Neutrophil (primary cell): ENCODE results near the gene WNT7B.

ENCODE experiments used
- H3K27ac ChIP-seq: fragments of 200-600 bp; sonication (generic); 2 replicates; pipeline ENCODE4 v1.5.1; 2016; ENCODE audit warnings: mild to moderate bottlenecking, moderate library complexity
- H3K27me3 ChIP-seq: fragments of 200-600 bp; sonication (generic); 2 replicates; pipeline ENCODE4 v1.6.0; 2016; ENCODE audit warnings: mild to moderate bottlenecking
- H3K36me3 ChIP-seq: fragments of 200-600 bp; sonication (generic); 2 replicates; pipeline ENCODE4 v1.5.1; 2017
- H3K4me1 ChIP-seq, 2 experiments: fragments of 200-600 bp in 1 of 2; sonication (generic) in 1 of 2; 1 replicate in 1 of 2; 2 replicates in 1 of 2; pipeline versions ENCODE4 v1.5.1 to v1.6.1; 2013 to 2016; ENCODE audit warnings: low read depth in 1 of 2, low read length in 1 of 2, mild to moderate bottlenecking in 1 of 2, moderate library complexity in 1 of 2; ENCODE audit not compliant: control insufficient read depth in 1 of 2, insufficient read depth in 1 of 2
- H3K4me3 ChIP-seq, 2 experiments: fragments of 200-600 bp in 1 of 2; sonication (generic) in 1 of 2; 1 replicate in 1 of 2; 2 replicates in 1 of 2; pipeline ENCODE4 v1.5.1; 2013 to 2016; ENCODE audit warnings: low read depth in 1 of 2, low read length in 1 of 2, mild to moderate bottlenecking in 1 of 2, moderate library complexity in 1 of 2
- H3K9me3 ChIP-seq: fragments of 200-600 bp; sonication (generic); 2 replicates; pipeline ENCODE4 v1.5.1; 2016
- TF ChIP-seq, protein P1 (sequence below): fragments of 200-600 bp; sonication (generic); IDR thresholded peaks from 2 replicates; pipeline ENCODE4 v1.5.1; 2016; ENCODE audit warnings: antibody characterized with exemption

WNT7B gene

GRCh38 chr22:45998638-45999378 lies 21.8 kb upstream of the WNT7B start:
- Histone ChIP-seq H3K4me1 (peaks cover 0 to 21% of the 10 kb centered on the region in 2 experiments), H3K9me3 (no peaks in the 10 kb centered on the region), H3K36me3 (no peaks in the 10 kb centered on the region), H3K4me3 (no peak overlapping the region), H3K27ac (no peak overlapping the region), H3K27me3 (peaks cover 13% of the 10 kb centered on the region)
- TF ChIP-seq, protein P1, sequence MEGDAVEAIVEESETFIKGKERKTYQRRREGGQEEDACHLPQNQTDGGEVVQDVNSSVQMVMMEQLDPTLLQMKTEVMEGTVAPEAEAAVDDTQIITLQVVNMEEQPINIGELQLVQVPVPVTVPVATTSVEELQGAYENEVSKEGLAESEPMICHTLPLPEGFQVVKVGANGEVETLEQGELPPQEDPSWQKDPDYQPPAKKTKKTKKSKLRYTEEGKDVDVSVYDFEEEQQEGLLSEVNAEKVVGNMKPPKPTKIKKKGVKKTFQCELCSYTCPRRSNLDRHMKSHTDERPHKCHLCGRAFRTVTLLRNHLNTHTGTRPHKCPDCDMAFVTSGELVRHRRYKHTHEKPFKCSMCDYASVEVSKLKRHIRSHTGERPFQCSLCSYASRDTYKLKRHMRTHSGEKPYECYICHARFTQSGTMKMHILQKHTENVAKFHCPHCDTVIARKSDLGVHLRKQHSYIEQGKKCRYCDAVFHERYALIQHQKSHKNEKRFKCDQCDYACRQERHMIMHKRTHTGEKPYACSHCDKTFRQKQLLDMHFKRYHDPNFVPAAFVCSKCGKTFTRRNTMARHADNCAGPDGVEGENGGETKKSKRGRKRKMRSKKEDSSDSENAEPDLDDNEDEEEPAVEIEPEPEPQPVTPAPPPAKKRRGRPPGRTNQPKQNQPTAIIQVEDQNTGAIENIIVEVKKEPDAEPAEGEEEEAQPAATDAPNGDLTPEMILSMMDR, result no peak

DNA sequence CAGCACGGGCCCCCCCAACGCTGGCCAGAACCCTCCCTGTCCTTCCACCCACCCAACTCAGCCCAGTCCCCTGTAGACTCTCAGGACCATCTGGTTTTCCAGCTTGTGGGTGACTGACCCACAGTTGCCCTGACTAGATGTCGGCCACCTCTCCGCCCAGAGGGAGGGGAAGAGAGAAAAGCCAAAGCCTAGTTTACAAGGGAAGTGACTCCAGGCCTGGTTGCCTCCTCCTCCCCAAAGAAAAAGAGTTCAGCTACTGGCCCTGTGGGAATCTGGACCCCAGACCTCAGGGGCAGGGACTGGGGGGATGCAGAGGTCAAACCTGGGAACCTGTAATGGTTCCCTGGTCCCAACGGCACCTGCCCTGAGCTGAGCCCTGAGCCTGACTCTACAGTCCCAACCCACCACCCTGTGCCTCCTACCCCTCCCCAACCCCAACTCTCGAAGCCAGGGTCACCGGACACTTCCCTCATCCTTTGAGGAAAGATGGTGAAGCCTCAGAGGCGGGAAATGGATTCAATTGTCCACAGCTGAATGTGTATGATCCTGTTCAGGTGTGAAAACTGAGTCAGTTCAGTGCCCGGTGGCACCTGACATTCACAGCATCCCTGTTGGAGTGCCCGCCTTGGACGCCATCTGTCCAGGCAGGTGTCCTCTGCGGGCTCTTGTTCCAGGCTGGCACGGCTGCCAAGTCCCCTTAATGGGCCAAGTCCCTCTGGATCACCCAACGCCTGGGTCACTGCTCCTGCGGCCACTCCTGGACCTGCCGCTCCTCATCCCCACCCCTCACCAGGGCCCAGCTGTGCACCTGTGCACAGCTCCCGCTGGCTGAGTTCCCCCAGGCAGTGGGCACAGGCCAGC lies 21.0 kb upstream of the WNT7B start:
- no peaks in the 10 kb centered on the region for H3K36me3 ChIP-seq
- no peak overlapping the region for H3K27ac ChIP-seq
- no peak overlapping the region for H3K4me3 ChIP-seq
- TF ChIP-seq, protein P1, result no peak
- no peaks in the 10 kb centered on the region for H3K9me3 ChIP-seq
- H3K27me3 ChIP-seq, result peaks cover 13% of the 10 kb centered on the region
- peaks cover 0 to 21% of the 10 kb centered on the region in 2 experiments for H3K4me1 ChIP-seq

DNA sequence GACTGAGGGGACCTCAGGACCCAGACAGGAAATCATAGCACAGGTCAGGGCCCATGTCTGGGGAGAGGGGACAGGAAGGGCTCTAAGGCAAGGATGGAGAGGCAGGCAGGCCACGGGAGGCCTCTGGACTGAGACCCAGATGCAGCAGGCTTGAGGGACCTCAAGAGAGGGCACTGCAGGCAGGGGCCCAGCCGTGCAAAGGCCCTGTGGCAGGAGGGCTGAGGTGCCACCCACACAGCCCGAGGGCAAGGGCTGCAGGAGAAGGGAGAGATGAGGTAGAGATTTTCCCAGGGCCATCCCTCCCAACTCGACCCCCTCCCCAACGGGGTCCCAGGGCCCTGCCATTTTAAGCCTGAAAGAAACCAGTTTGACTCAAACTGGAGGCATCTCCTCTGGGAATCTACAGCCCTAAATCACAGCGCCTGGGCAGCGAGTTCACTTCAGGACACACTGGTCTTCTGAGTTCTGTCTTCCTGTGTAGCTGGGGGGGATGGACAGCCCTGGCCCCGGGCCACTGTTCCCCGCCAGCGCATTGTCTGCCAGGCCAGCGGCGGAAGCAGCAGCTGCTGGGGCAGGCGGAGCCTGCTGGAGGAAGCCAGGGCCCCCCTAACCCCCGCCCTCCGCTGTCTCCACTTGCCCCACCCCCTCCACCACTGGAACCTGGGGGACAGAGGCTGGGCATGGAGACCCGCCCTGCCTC lies 20.3 kb upstream of the WNT7B start:
- peaks cover 13% of the 10 kb centered on the region for H3K27me3 ChIP-seq
- H3K27ac ChIP-seq, result no peak overlapping the region
- H3K36me3 ChIP-seq, result no peaks in the 10 kb centered on the region
- no peaks in the 10 kb centered on the region for H3K9me3 ChIP-seq
- H3K4me1 ChIP-seq, result peaks cover 0 to 21% of the 10 kb centered on the region in 2 experiments
- no peak overlapping the region for H3K4me3 ChIP-seq
- TF ChIP-seq, protein P1, result no peak

GRCh38 chr22:45996241-45997076 lies 19.5 kb upstream of the WNT7B start:
- Histone ChIP-seq H3K4me1 (peaks cover 0 to 21% of the 10 kb centered on the region in 2 experiments), H3K36me3 (no peaks in the 10 kb centered on the region), H3K4me3 (no peak overlapping the region), H3K9me3 (no peaks in the 10 kb centered on the region), H3K27me3 (peaks cover 13% of the 10 kb centered on the region), H3K27ac (no peak overlapping the region)
- TF ChIP-seq, protein P1, result peak; percentile 16
